GM12878 (cell line): Measurements from ENCODE around the gene CALHM1.

ENCODE experiments used
- CTCF ChIP-seq, 3 experiments: IDR thresholded peaks in 2 of 3; conservative IDR thresholded peaks in 1 of 3; 2 replicates each; pipeline ENCODE4 v1.5.1; 2011; ENCODE audit warnings: low read depth in 3 of 3, low read length in 3 of 3, mild to moderate bottlenecking in 3 of 3, control low read depth in 2 of 3, moderate library complexity in 2 of 3, inconsistent platforms in 1 of 3, mixed read lengths in 1 of 3; ENCODE audit not compliant: control insufficient read depth in 2 of 3, insufficient read depth in 1 of 3; ENCODE audit errors: extremely low read depth in 1 of 3
- EP300 ChIP-seq, 2 experiments: fragments of 150-350 bp in 1 of 2; IDR thresholded peaks; 2 replicates each; pipeline ENCODE4 v1.6.1; 2011 to 2012; ENCODE audit warnings: low read depth in 2 of 2, low read length in 2 of 2, borderline replicate concordance in 1 of 2, improper control_type of control experiment in 1 of 2, inconsistent platforms in 1 of 2; ENCODE audit not compliant: control insufficient read depth in 1 of 2
- FOXM1 ChIP-seq: IDR thresholded peaks from 2 replicates; pipeline ENCODE4 v1.6.1; 2012; ENCODE audit warnings: low read depth, mild to moderate bottlenecking, inconsistent platforms, low read length, moderate library complexity
- GABPA ChIP-seq: IDR thresholded peaks from 2 replicates; pipeline ENCODE4 v1.6.1; 2014; ENCODE audit warnings: antibody characterized with exemption, low read depth, mild to moderate bottlenecking, inconsistent platforms
- HDAC6 ChIP-seq: fragments of 200-600 bp; sonication (generic); IDR thresholded peaks from one replicate; pipeline ENCODE4 v1.8.0; 2017; ENCODE audit warnings: antibody characterized with exemption; ENCODE audit not compliant: unreplicated experiment
- MYC ChIP-seq: IDR thresholded peaks from 2 replicates; pipeline ENCODE4 v1.6.1; 2011; ENCODE audit warnings: mild to moderate bottlenecking, low read length, moderate library complexity, inconsistent platforms; ENCODE audit not compliant: insufficient read depth, insufficient replicate concordance, insufficient read length, severe bottlenecking
- NFYA ChIP-seq: IDR thresholded peaks from 2 replicates; pipeline ENCODE4 v1.6.1; 2011; ENCODE audit warnings: low read depth, mild to moderate bottlenecking, low read length, improper control_type of control experiment, borderline replicate concordance
- REST ChIP-seq: IDR thresholded peaks from 2 replicates; pipeline ENCODE4 v1.6.1; 2012; ENCODE audit warnings: mild to moderate bottlenecking, low read depth, low read length
- TCF3 ChIP-seq: IDR thresholded peaks from 2 replicates; pipeline ENCODE4 v1.6.1; 2012; ENCODE audit warnings: low read depth, mild to moderate bottlenecking, low read length, borderline replicate concordance; ENCODE audit not compliant: insufficient read depth
- TCF7 ChIP-seq: IDR thresholded peaks from 2 replicates; pipeline ENCODE4 v1.6.1; 2014; ENCODE audit warnings: antibody characterized with exemption, borderline replicate concordance

- TF ChIP-seq CTCF (IDR thresholded peaks at IDR 0.05 in 2 of 3, conservative IDR thresholded peaks at IDR 0.05 in 1 of 3; ENCODE audit: control insufficient read depth in 2 of 3, extremely low read depth in 1 of 3, insufficient read depth in 1 of 3, low read depth in 3 of 3, low read length in 3 of 3): no peak
- no peak for TF ChIP-seq FOXM1
- TF ChIP-seq HDAC6: no peak
- TF ChIP-seq NFYA: no peak
- TF ChIP-seq REST: no peak
- TF ChIP-seq EP300 (IDR thresholded peaks at IDR 0.05; ENCODE audit: borderline replicate concordance in 1 of 2, control insufficient read depth in 1 of 2, low read depth in 2 of 2, low read length in 2 of 2): no peak
- TF ChIP-seq TCF7: no peak
- no peak for TF ChIP-seq MYC
- no peak for TF ChIP-seq TCF3
- no peak for TF ChIP-seq GABPA
These were observed 28.7 kb upstream of the CALHM1 start for GRCh38 chr10:103487410-103487708.
